Activated CD4-positive, alpha-beta memory T cell treated with anti-CD3 and anti-CD28 coated beads, Interleukin-2, amount 10 ng/mL, durations not matched to agents 7 days and 5 days (primary cell): ENCODE data around the gene FAXC. TPM values are rescaled to one million over a fixed set of nuclear protein-coding genes. Genes with fewer than 3 reads are reported as not detected.

ENCODE experiments used
- total RNA-seq, 2 experiments: library from RNA; stranded (reverse); gene quantifications; one replicate each; pipeline ENCODE4 v1.2.3, GENCODE V29; 2021

The FAXC gene
- total RNA-seq, 2 experiments from 2014 or later, result 0.23 to 0.38 TPM

Other genes with a start within 250 kb of the FAXC start
- 1 to 10 TPM; 6.6 to 7.5 TPM for gene COQ3, start 44.5 kb upstream of the FAXC start, total RNA-seq
- gene PNISR, start 75.6 kb upstream of the FAXC start, total RNA-seq, result 100 to 1,000 TPM; 135 to 142 TPM
- gene USP45, start 165.7 kb upstream of the FAXC start, total RNA-seq, result 1 to 10 TPM; 6.0 to 7.4 TPM
- 10 to 100 TPM; 41.5 to 45.4 TPM for gene CCNC, start 219.0 kb upstream of the FAXC start, total RNA-seq